ENCODE data around the gene TNXB. TPM values are rescaled to one million over a fixed set of nuclear protein-coding genes. Genes with fewer than 3 reads are reported as not detected.

TNXB gene
- total and polyA plus RNA-seq, 2 donors (not counting 3 experiments of a cell fraction or from before 2014, with no cell fraction given) = 0.47 to 2.7 TPM

- ChIA-PET POLR2A (no interaction called here), CTCF (no interaction called here)
- Histone ChIP-seq H4K20me1 (replicated peaks; ENCODE audit: control insufficient read depth, extremely low read depth, insufficient read depth, low read length) (no peaks in the 10 kb centered on the region), H3K4me1 (ENCODE audit: control insufficient read depth, extremely low read depth, insufficient read depth, low read length) (no peaks in the 10 kb centered on the region), H3K9me1 (replicated peaks; ENCODE audit: control insufficient read depth, extremely low read depth, insufficient read depth, low read length) (no peaks in the 10 kb centered on the region), H3K9me3 (replicated peaks; ENCODE audit: control insufficient read depth, insufficient read depth, low read length) (no peaks in the 10 kb centered on the region), H3K79me2 (ENCODE audit: control insufficient read depth, insufficient read depth, low read length) (no peaks in the 10 kb centered on the region), H3K4me3 (replicated peaks in 1 of 3; ENCODE audit: insufficient read depth in 1 of 3, low read depth in 1 of 3, low read length in 3 of 3) (no peak overlapping the region), H3K9ac (replicated peaks; ENCODE audit: extremely low read depth, insufficient read depth, low read length) (no peak overlapping the region), H3K4me2 (ENCODE audit: insufficient read depth, low read length) (no peak overlapping the region), H3K36me3 (ENCODE audit: control insufficient read depth in 2 of 2, extremely low read depth in 1 of 2, insufficient read depth in 2 of 2, low read length in 2 of 2) (peaks cover 0 to 10% of the 10 kb centered on the region in 2 experiments), H3K27me3 (ENCODE audit: control insufficient read depth in 2 of 2, insufficient read depth in 2 of 2, low read length in 2 of 2) (peaks cover 17 to 18% of the 10 kb centered on the region in 2 experiments), H2AFZ (ENCODE audit: low read depth, low read length) (no peak overlapping the region), H3K27ac (ENCODE audit: insufficient read depth, low read depth, low read length) (no peak overlapping the region)
- TF ChIP-seq POLR2AphosphoS5 (IDR thresholded peaks at IDR 0.05; ENCODE audit: insufficient read depth, low read depth, low read length) (peak; percentile 35), MAX (IDR thresholded peaks at IDR 0.05; ENCODE audit: insufficient read depth, insufficient read length) (no peak), POLR2A (IDR thresholded peaks at IDR 0.05; ENCODE audit: low read depth, low read length) (no peak), MYC (IDR thresholded peaks at IDR 0.05; ENCODE audit: low read depth, low read length) (no peak), GATA2 (IDR thresholded peaks at IDR 0.05; ENCODE audit: insufficient read depth, insufficient read length, low read depth, low read length) (no peak), CTCF (IDR thresholded peaks at IDR 0.05; ENCODE audit: extremely low read depth in 1 of 2, insufficient read depth in 1 of 2, low read depth in 1 of 2, low read length in 2 of 2) (no peak), EZH2 (IDR thresholded peaks at IDR 0.05; ENCODE audit: borderline replicate concordance, low read depth, low read length, severe bottlenecking) (no peak)
- intact Hi-C loops (cut with micrococcal nuclease) (loop anchor here (10.0 kb wide), 1 partner anchor 304 kb away; no protein-coding TSS in a partner anchor), dilution Hi-C loops (cut with MboI; ENCODE audit: extremely low pct_ligation_motif_present, low sequenced_read_pairs) (no loop called here)
- no TSS peak for BruUV-seq (replicated peaks)
- no peak for FAIRE-seq
- no peak for DNase-seq (ENCODE audit: low read depth, low spot score)
These were observed 1.5 kb upstream of the TNXB start for GRCh38 chr6:32110632-32111031.

All from endothelial cell of umbilical vein (primary cell).